Skin of body (tissue), 2 donors: Measurements from ENCODE around the gene FOXO3. TPM values are rescaled to one million over a fixed set of nuclear protein-coding genes. Genes with fewer than 3 reads are reported as not detected.
A peak's percentile ranks its signal among the peaks of the same experiment; 100 is the strongest.

Experiments
- DNase-seq: peaks from one replicate; lab custom pipeline; 2025; lab: John Stamatoyannopoulos, UW
- total RNA-seq: library from RNA; depleted of rRNA; stranded (reverse); fragments of >200 nt; gene quantifications from one replicate; pipeline ENCODE4 v1.2.3, GENCODE V29; 2014

The FOXO3 gene
- total RNA-seq, 1 donor from 2014 or later: 48.8 TPM

DNA sequence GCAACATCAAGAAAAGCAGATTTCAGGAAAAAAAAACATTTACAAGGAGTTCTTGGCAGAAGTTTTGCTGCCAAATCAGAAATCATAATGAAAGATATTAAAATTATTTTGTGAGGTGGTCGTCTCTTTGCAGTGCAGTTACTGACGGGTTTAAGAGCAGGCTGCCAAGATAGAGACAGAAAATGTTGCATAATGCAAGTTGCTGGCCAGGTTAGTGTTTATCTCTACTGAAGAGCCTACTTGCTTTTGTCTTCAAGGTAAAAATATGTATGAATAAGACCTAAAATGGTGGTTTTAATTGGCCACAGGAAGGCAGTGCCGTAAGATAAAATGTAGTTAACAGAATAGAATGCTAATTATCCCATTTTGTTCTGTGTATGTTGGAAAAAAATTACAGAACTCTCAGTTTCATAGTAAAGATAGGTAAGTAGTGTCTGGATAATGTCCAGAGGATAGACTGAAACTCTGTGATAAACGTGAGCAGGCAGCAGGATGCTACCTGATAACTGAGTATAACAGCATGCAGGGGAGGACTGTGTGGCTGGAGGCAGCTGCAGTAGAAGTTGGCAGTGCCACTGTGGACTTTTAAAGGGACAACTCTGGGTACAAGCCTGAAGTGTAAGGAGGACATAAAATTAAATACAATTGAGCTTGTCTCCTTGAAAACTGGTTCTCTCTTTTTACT lies 13.9 kb downstream of the FOXO3 start:
- DNase-seq: no peak

DNA sequence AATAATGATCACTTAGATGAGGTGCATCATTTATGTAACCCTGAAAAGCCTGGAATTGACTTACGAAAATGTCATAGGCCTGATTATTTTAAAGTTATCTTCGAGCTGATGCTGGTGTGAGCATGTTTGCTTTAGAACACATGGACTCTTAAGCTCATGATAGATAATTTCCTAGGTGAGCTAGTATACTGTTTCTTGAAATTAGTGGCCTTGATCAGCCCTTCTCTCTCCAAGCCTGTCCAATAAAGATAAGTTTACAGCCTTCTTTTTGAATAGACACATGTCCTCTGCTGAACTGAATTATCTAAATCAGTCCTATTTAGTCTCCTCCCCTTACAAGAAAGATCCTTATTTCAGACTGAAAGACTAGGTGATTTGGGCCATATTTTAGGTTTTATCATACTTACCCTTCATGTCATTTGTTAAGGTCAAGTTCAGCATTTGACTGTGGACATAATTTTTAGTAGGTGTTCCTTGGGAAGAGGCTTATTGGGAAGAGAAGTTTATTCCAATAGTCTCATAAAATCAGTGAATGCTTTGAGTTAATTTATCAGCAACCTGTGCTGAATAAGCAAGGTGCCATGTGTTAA lies 15.3 kb downstream of the FOXO3 start:
- DNase-seq: no peak

DNA sequence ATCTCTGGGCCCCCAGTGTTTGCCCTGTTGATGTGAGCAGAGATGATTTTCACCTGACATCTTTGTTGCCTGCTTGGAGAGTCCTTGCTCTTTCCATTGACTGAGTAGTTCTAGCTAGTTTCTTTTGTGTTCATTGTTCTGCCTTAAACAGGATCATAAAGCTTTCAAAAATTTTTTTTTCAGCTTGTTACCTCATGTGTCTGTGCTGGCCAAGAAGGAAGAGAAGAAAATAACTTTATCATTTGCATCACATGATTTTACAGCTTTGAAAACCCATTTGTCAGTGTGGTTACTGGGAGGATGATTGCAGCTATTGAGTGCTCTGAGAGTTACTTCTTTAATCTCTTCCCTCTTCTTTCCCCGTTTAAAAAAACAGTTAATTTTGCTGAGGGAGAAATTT lies 16.0 kb downstream of the FOXO3 start:
- no peak for DNase-seq

DNA sequence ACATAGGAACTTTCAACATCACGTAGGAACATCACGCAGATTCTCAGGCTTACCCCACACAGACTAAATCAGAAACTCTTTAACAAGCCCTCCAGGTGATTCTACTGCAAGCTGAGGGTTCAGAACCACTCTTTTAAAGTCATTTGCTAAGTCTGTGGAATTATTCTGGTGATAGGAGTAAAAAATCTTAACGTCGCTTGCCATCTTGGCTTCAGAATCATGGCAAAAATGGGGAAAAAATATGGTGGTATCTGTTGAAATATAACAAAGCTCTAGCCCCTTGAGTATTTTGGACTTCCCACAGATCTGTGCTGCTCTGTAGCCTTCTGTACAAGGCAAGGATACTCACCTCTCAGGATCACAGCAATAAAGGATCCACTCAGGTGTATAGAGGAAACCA lies 17.4 kb downstream of the FOXO3 start:
- DNase-seq: no peak

DNA sequence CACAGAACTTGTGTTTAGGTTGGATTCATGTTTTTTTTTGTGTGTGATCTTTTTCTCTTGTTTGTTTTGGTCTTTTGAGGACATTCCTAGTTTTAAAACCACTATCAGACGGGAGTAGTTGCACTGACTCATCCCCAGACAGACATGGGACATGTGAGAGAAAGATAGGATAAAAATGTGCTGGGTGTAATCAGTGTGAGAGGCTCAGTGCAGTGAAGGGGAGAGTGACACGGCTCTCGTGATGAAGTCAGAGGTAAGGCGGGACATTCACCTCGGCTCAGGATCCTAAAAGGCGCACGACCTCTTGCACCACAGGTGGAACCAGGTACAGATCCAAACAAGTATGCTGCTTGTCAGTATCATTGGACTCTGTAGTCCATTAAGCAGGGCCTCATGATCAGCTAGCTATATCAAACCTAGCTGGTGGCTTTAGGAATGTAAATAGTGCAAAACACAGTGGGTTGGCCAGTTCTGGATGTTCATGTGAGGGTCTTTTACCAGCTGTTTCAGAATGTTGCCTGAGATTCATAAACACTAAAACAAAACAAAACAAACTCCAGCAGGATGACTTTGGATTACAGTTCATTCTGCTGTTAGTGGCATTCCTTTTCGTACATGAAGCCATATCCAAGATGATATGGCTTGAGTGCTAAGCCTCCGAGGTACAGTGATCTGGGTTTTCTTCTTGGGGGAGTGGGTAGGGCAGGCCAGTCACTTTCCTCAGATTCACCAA lies 18.0 kb downstream of the FOXO3 start:
- DNase-seq: no peak

DNA sequence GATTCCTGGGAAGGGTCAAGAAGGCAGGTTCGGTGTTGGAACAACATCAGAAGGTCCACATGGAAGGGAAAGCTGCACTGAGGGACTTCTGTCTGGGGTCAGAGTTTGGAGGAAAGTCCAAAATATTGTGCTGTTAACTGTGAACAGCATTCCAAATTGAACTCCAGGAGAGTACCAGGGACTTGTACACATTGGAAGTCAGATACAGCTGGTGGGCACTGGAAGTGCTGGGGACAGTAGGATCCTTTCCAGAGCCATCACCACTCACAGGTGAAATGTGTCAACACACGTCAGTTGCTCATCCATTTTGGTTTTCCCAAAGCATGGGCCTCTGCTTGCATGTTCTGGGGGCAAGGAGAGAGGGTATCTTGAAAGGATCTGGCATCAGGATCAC lies 18.6 kb downstream of the FOXO3 start:
- DNase-seq: no peak

DNA sequence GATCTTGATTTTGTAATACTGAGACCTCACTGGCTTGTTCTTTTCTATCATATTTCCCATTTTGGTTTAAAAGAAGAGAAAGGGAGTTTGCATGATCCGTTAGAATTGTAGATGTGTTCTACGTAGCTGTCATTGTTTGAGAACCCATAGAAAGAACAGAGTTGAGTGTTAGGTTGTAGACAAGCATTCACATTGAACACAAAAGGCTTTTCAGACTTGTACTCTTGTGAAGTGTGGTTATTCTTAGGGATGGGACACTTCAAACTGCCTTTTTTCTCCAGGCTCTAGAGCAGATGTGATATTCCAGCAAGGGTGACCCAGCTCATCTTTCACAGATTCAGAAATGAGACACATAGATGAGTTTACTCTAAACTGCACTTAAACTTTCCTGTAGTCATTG lies 19.9 kb downstream of the FOXO3 start:
- no peak for DNase-seq

DNA sequence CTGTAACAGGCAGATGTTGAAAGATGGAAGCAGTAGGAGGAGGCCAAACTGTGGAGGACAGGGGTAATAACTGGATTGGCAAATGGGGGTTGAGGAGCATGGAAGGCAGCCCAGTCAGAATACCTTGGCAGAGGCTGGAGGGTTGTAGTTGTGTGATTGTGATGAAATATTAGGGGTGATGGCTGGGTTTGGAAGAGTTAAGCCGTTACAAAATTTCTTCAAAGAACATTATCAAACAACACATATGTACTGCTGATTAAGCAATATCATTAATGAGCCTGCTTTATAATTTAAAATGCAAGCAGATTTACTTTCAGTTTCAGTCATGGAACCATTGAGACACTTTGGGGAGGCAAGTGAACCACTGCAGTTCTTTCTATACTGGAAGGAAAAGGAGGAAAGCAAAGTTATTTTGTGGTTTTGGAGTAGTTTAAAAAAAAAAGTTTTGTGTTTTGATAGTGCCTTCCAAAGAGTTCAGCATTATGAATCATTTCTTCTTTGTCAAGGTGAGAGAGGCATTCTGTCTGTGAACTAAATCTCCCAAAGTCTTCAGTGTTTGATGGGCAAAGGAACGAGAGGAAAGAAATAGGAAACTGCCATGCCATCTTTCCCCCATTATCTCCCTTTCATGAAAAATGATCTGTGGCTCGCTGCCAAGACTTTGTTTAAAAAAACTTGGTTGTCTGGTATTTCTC lies 20.7 kb downstream of the FOXO3 start:
- DNase-seq: peak; percentile 18

DNA sequence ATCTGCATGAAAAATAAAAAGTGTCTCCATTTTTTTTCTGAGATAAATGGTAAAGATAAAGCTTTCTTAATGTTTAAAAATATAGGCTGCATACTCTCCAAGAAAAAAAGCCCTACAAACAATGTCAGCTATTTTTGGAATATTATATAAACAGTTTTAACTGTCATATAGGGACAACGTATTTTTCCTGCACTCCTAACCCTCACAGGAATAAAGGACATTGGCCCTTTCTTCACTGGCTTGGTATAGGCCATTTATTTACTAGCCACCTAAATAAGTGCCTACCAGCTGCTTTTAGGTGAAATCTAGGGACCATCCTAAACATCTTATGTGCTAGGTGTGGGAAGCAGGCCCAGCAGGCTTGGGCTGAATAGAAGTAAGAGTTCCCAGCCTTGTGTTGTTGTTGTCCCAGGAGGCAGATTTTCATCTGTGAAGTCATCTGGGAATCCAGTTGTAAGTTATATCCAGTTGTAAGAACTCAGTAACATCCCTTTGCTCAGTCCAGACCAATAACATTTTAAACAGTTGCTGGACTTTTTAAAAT lies 21.3 kb downstream of the FOXO3 start:
- no peak for DNase-seq

DNA sequence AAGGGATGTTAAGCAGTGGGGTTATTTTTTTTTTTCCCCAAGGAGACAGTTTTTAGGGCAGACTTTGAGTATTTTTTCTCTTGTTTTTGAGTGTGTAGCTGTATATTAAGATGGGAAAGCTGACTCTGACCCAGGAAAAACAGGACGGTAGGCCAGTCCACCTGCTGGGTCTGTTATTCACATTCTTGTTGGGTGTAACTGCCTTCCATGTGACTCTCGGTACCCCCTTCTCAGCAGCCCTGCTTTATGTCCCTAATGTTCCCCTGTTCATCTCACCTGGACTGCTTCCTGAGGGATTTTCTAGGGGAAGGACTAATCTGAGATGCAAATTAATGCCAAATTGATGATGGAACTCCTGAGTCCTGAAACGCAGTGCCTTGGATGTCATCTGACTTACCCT lies 21.9 kb downstream of the FOXO3 start:
- no peak for DNase-seq

DNA sequence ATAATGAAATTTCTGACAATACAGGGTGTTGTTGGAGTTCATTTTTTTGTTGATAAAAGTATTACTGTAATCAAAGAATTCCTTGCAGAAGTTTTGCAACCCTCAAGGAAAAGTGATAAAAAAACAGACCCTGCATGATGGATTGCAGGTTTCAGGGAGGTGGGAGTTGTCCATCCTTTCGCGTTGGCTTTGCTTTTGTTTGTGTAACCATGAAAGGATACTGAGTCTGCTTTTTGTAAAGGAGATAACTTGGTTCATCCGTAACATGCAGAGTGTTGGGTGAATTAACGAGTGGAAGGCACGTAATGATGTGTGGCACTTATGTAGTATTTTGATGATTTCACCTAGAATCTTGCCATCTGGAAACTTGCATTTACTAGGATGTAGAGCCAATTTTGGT lies 23.6 kb downstream of the FOXO3 start:
- DNase-seq: no peak

DNA sequence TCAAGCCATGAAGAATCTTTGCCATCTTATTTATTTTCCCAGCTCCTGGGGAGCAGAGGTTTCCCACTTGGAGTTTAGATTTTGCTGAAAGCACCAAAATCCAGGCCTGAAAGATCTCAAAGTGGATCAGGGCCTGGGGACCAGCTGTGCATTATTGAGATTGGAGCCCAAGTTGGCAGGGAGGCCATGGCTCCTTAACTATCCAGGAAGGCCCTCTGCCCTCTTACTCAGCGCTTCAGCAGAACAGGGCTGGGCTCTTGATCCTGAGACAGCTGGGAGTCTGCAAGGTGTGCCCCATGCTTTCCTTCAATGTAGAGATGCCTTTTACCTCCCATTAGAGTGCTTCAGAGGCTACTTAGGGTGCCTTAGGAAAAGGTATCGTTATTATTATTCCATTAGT lies 24.6 kb downstream of the FOXO3 start:
- no peak for DNase-seq

DNA sequence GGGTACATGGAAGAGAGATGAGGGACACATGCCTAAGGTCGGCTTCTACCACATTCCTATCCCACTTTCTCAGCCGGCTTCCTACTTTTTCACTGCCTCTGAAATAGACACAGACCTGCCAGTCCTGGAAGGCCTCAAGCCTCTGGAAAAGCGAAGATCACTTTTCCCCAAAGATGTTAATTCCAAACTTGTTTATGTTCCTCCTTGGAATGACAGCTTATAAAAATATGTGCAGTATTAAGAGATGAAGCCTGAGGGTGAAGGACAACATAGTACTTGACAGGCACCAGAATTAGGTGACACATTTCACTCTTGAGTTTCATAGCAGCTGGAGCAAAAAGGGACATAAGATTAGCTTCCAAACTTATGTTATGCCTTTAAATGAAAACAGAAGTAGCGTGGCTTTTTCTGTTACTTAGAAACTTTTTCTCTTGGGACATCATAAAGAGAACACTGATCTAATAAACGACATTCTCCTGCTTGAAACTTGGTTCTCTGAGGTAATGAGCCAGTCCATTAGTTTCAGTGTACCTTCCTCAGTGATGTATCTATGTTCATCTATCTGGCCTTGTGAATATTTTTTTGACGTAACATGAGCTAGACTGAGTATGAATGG lies 25.3 kb downstream of the FOXO3 start:
- DNase-seq: peak; percentile 61

DNA sequence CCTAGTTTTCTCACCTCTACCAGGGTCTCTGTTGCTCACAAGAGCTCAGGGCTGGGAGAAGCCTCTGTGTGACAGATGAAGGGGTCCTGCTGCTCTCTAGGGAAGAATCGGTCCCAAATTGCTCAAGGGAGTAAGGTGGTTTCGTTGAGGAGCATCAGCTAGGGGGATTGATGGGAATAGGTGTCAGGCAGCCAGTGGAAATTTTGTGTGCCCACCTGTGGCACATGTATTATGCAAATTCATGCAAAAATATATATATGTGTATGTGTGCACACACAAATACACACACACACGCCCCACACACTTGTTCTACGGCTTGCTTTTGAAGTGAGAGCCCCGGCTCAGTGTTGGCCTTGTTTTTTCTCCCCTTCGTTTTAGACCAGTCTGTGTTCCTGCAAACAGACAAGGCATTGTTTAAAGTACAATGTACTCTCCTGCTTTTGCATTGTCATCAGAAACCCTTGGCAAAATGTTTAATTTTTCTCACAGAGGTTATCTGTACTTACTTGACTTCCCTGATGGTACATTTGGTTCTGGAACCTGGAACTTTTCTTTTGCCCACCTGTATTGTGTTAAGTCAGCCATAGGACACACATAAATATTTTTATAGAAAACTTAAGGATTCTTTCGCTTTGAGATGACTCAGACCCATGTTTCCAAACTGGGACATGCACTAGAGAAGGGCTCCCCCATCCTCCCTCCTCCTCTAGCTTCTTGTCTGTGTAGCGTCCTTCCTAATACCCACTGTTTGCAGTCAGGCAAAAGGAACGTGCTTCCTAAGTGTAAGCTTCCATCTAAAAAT lies 26.7 kb downstream of the FOXO3 start:
- no peak for DNase-seq

DNA sequence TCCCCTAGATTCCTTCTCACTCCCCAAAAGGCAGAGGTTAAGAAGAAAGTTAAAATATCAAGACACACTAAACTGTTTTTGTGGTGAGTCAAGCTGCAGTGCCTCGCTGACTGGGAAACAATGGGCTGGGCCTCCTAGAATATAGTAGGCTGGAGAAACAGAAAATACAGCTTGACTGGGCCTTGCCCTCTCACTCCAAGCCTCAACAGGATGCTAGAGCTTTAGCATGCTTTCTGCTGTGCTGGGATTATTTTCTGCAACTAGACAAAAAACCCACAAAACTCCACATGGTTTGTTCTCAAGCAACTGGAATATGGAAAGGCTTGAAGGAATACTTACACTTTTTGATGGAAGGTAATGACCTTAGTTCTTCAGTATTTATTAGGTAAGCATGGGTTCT lies 27.9 kb downstream of the FOXO3 start:
- no peak for DNase-seq

DNA sequence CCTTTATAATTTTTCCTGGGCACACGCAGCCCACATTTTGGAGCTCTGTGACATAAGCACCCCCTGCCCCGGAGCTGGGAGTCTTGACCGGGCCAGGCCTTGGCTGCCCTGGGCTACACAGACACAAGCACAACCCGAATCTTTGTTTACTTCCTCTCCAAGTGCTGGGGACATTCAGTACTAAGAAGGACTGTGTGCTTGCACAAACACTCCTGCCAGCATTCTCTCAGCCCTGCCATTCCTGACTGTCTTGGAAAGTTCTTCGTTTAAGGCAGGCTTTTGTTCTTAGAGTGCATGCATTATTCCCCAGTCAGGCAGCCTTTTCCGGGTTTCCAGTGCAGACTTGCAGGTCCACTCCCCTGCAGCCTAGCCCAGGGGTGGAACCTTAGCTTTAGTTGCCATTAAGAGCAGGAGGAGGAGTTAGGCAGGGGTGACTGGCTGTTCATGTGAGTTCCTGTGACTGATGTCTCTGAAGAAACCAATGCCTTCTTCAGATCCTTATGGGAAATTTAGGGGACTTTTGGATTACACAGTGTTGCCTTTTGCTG lies 28.6 kb downstream of the FOXO3 start:
- peak; percentile 65 for DNase-seq

DNA sequence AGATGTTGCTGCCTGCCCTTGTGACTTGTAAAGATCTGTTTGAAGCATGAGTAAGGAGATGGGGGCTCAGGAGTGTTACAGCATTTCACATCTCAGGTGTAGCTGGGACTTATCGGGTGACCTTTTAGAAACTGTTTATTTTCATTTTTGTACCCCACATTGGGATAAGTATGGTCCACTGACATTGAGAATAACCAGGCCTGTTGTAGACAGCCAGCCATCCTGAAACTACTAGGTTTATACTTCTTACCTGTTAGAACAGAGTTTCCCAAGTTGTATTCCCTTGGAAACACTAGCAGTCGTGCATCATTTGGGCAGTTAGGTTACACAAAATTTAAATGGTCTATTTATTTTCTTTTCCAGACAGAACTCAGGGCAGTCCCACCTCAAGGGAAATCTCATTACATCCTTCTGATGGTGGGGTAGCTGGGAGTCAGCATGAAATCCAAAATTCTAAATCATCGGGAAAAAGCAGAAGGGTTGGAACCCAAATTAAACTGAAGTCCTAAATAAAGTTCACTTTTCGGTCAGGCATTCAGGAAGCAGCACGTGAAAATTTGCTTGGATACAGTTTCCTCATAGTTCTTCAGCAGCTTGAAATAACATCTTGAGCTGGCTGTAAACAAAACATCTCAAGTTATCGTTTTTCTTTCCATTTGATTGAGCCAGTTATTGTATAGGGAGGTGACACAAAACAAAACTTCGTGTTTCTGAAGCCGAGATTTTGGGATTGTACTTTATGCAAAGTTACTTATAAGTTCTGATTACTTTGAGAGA lies 30.5 kb downstream of the FOXO3 start:
- peak; percentile 19 for DNase-seq

DNA sequence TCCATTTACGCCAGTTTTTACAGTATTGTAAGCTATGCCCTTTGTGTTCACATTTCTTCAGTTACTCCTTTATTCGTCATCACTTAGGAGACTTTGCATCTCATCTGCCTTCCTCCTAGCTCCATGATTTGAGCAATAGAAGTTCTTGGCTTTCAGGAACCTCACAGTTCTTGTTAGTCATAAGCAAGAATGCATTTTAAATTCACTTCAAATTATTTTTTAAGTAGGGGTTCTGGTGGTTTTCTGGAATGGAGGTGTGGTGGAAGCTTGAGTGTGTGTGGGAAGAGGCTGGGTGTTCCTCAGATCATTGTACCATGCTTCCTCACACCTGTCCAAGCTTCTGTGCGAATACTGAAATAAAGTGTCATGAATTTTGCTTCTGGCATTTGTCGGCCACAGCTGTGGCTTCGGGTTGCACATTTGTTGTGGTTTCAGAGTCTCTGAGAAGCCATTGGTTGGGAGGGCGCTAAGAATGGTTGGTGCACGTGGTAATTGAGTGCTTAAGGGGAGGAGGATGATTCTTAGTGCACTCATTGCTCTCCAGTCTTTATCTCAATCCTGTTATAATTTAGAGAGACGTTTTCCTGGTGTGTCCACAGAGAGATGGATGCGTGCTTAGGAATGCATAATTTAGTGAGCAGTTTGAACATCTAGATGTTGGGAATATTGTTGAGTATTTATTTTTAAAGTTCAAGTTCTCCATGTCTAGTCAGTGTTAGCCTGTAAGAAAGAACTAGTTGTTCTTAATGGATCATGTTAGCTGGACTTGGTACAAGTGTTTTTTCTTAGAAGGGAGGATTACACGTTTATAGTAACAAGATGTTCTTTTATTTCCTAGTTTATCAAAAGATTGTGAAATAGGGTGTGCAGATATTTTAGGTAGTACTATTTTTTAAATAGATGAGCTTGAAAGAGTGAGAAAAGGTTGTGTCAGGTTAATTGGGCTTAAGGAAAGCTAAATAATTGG lies 31.9 kb downstream of the FOXO3 start:
- DNase-seq: no peak
